Lower leg skin (tissue), 4 donors: ENCODE data around the gene TLE1. TPM values are rescaled to one million over a fixed set of nuclear protein-coding genes. Genes with fewer than 3 reads are reported as not detected.

ENCODE experiments used
- DNase-seq, 2 donors: peaks; one replicate each; pipeline ENCODE4 v3.0.0-alpha.2; 2019; ENCODE audit warnings: low spot score in 2 of 2
- H3K4me3 ChIP-seq: fragments of 200-600 bp; sonication (generic); 2 replicates; pipeline ENCODE4 v1.5.1; 2017; ENCODE audit warnings: mild to moderate bottlenecking, low read depth; ENCODE audit not compliant: poor library complexity, severe bottlenecking
- POLR2A ChIP-seq, 2 donors: fragments of 450-650 bp; IDR thresholded peaks; one replicate each; pipeline ENCODE4 v1.6.1; 2016 to 2017; ENCODE audit warnings: antibody characterized with exemption in 2 of 2, mild to moderate bottlenecking in 1 of 2, moderate library complexity in 1 of 2
- WGBS, 2 donors: methylation state at CpG; one replicate each; pipeline ENCODE4 v1.1.5; 2018; 5-methylcytosine and 5-hydroxymethylcytosine counted together
- intact Hi-C: fragments of 100-400 bp; cut with DNase I; formaldehyde crosslinking; loops from one replicate; pipeline ENCODE4 v1.15.0; 2023; ENCODE audit warnings: low total_unique reads
- total RNA-seq, 4 donors: library from RNA; depleted of rRNA; stranded (reverse); fragments of >200 nt; gene quantifications; one replicate each; pipeline ENCODE4 v1.1.0, GENCODE V29; 2016
- TF ChIP-seq, protein P1 (sequence below), 3 donors: fragments of 450-650 bp; IDR thresholded peaks; one replicate each; pipeline ENCODE4 v1.5.1; 2016; ENCODE audit warnings: antibody characterized with exemption in 3 of 3, mild to moderate bottlenecking in 3 of 3, moderate library complexity in 2 of 3

Gene TLE1
- total RNA-seq, 4 donors from 2014 or later = 42.0 to 63.3 (median 43.7) TPM

- no peak for DNase-seq
- intact Hi-C loops = no loop called here
- no peak overlapping the region for H3K4me3 ChIP-seq
- 81 to 86% methylated on average over 14 of the region's 14 CpGs for WGBS, 2 donors
- no peak for TF ChIP-seq POLR2A (IDR thresholded peaks at IDR 0.05)
- TF ChIP-seq, protein P1, sequence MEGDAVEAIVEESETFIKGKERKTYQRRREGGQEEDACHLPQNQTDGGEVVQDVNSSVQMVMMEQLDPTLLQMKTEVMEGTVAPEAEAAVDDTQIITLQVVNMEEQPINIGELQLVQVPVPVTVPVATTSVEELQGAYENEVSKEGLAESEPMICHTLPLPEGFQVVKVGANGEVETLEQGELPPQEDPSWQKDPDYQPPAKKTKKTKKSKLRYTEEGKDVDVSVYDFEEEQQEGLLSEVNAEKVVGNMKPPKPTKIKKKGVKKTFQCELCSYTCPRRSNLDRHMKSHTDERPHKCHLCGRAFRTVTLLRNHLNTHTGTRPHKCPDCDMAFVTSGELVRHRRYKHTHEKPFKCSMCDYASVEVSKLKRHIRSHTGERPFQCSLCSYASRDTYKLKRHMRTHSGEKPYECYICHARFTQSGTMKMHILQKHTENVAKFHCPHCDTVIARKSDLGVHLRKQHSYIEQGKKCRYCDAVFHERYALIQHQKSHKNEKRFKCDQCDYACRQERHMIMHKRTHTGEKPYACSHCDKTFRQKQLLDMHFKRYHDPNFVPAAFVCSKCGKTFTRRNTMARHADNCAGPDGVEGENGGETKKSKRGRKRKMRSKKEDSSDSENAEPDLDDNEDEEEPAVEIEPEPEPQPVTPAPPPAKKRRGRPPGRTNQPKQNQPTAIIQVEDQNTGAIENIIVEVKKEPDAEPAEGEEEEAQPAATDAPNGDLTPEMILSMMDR (IDR thresholded peaks at IDR 0.05) = no peak
These were observed 115.7 kb downstream of the TLE1 start for GRCh38 chr9:81573415-81574321.

DNA sequence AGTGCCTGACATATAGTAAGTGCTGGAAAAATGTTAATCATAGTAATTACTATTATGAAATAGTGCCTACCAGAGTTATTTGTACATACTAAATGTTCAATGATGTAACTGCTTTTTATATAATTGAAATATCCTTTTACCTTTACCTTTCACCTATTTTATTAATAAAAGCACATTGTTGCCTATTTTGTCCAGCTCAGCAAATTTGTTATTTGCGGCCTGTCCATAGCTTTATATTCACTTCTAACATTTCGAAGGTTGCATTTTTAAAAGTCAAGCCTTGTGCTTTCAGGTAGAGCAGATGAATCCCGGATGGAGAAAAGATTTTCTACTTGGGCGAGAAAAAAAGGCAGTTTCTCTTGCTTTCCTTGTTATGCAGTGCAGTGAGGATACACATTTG lies 119.3 kb downstream of the TLE1 start:
- no peak for TF ChIP-seq POLR2A (IDR thresholded peaks at IDR 0.05)
- TF ChIP-seq, protein P1 (IDR thresholded peaks at IDR 0.05) = no peak
- no peak for DNase-seq
- H3K4me3 ChIP-seq = no peak overlapping the region
- WGBS, 2 donors = 92 to 93% methylated on average over 4 of the region's 4 CpGs
- intact Hi-C loops = no loop called here

DNA sequence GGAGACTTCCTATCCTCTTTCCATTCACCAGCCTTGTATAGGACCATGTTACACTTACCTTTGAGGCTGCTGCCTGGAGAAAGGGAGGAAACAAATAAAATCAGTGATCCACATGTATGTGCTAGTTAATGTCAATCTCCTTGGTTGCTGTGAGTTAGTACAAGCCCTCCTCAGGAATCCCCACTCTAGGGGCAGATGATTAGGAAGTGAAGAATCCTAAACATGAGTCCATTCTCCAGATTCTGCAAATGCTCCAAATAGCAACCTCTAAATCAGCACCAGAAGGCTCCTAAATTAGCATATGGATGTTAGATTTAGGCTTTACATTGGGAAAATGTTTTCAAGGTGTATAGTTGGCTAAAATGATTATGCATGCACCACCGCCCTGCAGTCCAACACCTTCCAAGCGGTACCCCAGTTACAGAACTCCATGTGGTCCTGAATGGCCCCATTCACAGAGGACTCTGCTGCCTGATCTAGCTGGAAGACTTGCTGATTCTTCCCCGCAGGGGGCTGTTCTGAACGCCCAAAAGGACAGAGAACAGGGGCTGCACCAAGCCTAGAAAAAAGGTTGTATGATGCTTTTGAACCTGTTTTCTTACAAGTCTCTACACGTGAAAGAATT lies 123.2 kb downstream of the TLE1 start:
- H3K4me3 ChIP-seq = no peak overlapping the region
- no peak for DNase-seq
- TF ChIP-seq, protein P1 (IDR thresholded peaks at IDR 0.05) = no peak
- no peak for TF ChIP-seq POLR2A (IDR thresholded peaks at IDR 0.05)
- WGBS, 2 donors = 93 to 94% methylated on average over 5 of the region's 5 CpGs
- intact Hi-C loops = no loop called here

DNA sequence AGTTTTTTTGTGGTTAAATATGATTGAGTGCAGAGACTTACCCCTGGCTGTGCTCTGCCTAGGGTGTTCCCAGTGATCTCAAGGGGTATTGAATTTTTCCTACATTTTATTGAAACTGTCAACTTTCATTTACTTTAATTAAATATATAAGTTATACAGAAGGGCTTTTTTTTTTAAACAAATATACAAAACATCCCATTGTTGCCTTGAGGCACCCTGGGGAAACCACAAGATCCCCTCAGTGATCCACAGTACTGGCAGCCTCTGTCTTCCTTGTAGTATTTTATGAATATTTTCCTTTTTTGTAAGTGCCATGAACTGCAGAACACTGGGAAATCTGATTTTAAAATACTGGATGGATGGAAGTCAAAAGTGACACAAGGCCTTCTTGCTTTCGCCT lies 123.7 kb downstream of the TLE1 start:
- TF ChIP-seq, protein P1 (IDR thresholded peaks at IDR 0.05) = no peak
- no peak for TF ChIP-seq POLR2A (IDR thresholded peaks at IDR 0.05)
- intact Hi-C loops = no loop called here
- WGBS, 2 donors = 95 to 100% methylated on average over 1 of the region's 1 CpG
- no peak overlapping the region for H3K4me3 ChIP-seq
- DNase-seq = no peak

DNA sequence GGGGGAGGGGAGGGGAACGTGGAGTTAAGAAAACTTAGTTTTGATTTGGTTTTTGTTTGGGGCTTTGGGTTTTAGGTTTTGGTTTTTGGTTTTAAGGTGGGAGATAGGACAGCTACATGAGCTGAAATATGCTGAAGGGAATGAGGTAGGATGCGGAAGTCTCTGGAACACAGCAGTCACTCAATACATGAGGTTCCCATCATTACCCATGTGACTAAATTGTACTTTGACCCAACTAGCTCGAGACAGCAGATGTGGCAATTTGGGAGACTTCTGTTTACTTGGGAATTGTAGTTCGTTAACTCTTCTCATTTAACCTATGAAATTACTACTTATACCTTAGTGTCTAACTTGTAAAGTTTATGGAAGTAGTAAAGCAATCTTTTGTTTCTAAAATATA lies 124.2 kb downstream of the TLE1 start:
- no peak for DNase-seq
- intact Hi-C loops = no loop called here
- H3K4me3 ChIP-seq = no peak overlapping the region
- TF ChIP-seq, protein P1 (IDR thresholded peaks at IDR 0.05) = no peak
- TF ChIP-seq POLR2A (IDR thresholded peaks at IDR 0.05) = no peak
- 63 to 69% methylated on average over 4 of the region's 4 CpGs for WGBS, 2 donors
